Panc1 (cell line): ENCODE measurements around the gene MAGIX. TPM values are rescaled to one million over a fixed set of nuclear protein-coding genes. Genes with fewer than 3 reads are reported as not detected.

Experiments used
- ATAC-seq: fragments of 200-7000 bp; cut with Tn5 transposase; 2 replicates; pipeline ENCODE4 v1.9.1; 2020; ENCODE audit warnings: mild to moderate bottlenecking, moderate library complexity
- BruUV-seq: library from RNA; stranded (reverse); fragments of 400-500 nt; replicated peaks from 2 replicates; lab custom pipeline; 2021; lab: Mats Ljungman, UMichigan
- CTCF ChIA-PET: fragments of 300-600 bp; sonication (Branson Sonifier 250); formaldehyde crosslinking; loops from one replicate; lab custom pipeline; 2022; ENCODE audit warnings: antibody characterized with exemption; lab: Charles Lee
- POLR2A ChIA-PET: fragments of 300-600 bp; sonication (Branson Sonifier 250); formaldehyde crosslinking; loops from one replicate; lab custom pipeline; 2022; ENCODE audit warnings: antibody characterized with exemption; lab: Charles Lee
- DNase-seq: peaks from one replicate; pipeline ENCODE4 v3.0.0-alpha.2; 2010; ENCODE audit warnings: low read depth, low spot score
- H3K27ac ChIP-seq: 2 replicates; pipeline ENCODE4 v1.5.1; 2011; ENCODE audit warnings: mild to moderate bottlenecking, low read length, inconsistent platforms
- H3K27me3 ChIP-seq: fragments of 200-500 bp; sonication (Bioruptor generic); 2 replicates; pipeline ENCODE4 v1.6.0; 2014; ENCODE audit warnings: low read length, inconsistent platforms; ENCODE audit not compliant: control insufficient read depth, insufficient read depth
- H3K36me3 ChIP-seq: fragments of 200-500 bp; sonication (Bioruptor generic); 2 replicates; pipeline ENCODE4 v1.5.1; 2014; ENCODE audit warnings: inconsistent platforms, mild to moderate bottlenecking, low read length, moderate library complexity; ENCODE audit not compliant: control insufficient read depth, insufficient read depth
- H3K4me1 ChIP-seq: 2 replicates; pipeline ENCODE4 v1.5.1; 2011; ENCODE audit warnings: inconsistent platforms, mild to moderate bottlenecking, low read length, moderate library complexity; ENCODE audit not compliant: control insufficient read depth, insufficient read depth
- H3K4me3 ChIP-seq, 2 experiments: 2 replicates each; pipeline ENCODE4 v1.5.1; 2011 to 2012; ENCODE audit warnings: low read depth in 2 of 2, low read length in 2 of 2, mild to moderate bottlenecking in 2 of 2, inconsistent platforms in 1 of 2, moderate library complexity in 1 of 2
- H3K9me3 ChIP-seq: fragments of 200-500 bp; sonication (Bioruptor generic); 2 replicates; pipeline ENCODE4 v1.5.1; 2014; ENCODE audit warnings: low read depth, mild to moderate bottlenecking, inconsistent platforms, low read length, moderate library complexity; ENCODE audit not compliant: control insufficient read depth, insufficient read depth
- POLR2AphosphoS5 ChIP-seq: IDR thresholded peaks from 2 replicates; pipeline ENCODE4 v1.6.1; 2012; ENCODE audit warnings: mild to moderate bottlenecking, low read depth, low read length, moderate library complexity
- SIN3A ChIP-seq: IDR thresholded peaks from 2 replicates; pipeline ENCODE4 v1.6.1; 2012; ENCODE audit warnings: low read depth, mild to moderate bottlenecking, low read length, moderate library complexity, borderline replicate concordance; ENCODE audit not compliant: insufficient read depth
- TCF7L2 ChIP-seq: IDR thresholded peaks from 2 replicates; pipeline ENCODE4 v1.6.1; 2011; ENCODE audit warnings: mild to moderate bottlenecking, low read depth, low read length, inconsistent platforms
- in situ Hi-C: cut with HindIII; loops from 2 replicates; pipeline ENCODE4 v1.10.0; 2016; ENCODE audit warnings: low sequenced_read_pairs, low pct_unique_long_range_greater_than_20kb
- intact Hi-C: fragments of 100-400 bp; cut with micrococcal nuclease; formaldehyde crosslinking; loops from one replicate; pipeline ENCODE4 v1.10.0; 2022; ENCODE audit not compliant: unreplicated experiment
- total RNA-seq: library from RNA; stranded (reverse); gene quantifications from one replicate; pipeline ENCODE4 v1.2.1, GENCODE V29; 2021; ENCODE audit not compliant: unreplicated experiment
- TF ChIP-seq, protein P1 (sequence below): fragments of 450-650 bp; IDR thresholded peaks from 2 replicates; pipeline ENCODE4 v1.5.1; 2017; ENCODE audit warnings: mild to moderate bottlenecking
- TF ChIP-seq, protein P2 (sequence below), 2 experiments: IDR thresholded peaks; 2 replicates each; pipeline ENCODE4 v1.6.1; 2011 to 2012; ENCODE audit warnings: low read depth in 2 of 2, control low read depth in 1 of 2, low read length in 1 of 2, mild to moderate bottlenecking in 1 of 2, moderate library complexity in 1 of 2; ENCODE audit not compliant: insufficient read depth in 1 of 2

MAGIX gene
- total RNA-seq, 1 experiment from 2014 or later: 3.8 TPM

DNA sequence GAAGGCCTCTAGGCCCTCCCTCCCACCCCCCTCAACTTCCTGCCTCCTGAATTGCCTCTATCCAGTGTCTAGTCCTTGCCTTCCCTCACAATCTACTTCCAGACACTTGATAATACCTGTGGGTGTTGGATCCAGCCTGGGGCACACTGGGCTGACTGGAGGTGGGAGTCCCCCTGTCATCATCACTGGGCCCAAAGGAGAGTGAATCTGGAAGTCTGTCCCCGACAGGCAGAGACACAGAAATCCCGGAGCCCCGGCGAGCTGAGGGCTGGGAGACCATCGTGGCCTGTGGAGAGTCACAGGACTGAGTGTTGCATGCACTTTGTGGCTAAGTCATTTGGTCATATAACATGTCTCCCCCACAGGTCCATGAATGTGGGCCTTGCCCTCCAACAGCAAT, 45.8 kb downstream of the MAGIX start:
- no peak overlapping the region for H3K4me3 ChIP-seq
- no TSS peak for BruUV-seq
- H3K9me3 ChIP-seq: no peaks in the 10 kb centered on the region
- TF ChIP-seq, protein P1, sequence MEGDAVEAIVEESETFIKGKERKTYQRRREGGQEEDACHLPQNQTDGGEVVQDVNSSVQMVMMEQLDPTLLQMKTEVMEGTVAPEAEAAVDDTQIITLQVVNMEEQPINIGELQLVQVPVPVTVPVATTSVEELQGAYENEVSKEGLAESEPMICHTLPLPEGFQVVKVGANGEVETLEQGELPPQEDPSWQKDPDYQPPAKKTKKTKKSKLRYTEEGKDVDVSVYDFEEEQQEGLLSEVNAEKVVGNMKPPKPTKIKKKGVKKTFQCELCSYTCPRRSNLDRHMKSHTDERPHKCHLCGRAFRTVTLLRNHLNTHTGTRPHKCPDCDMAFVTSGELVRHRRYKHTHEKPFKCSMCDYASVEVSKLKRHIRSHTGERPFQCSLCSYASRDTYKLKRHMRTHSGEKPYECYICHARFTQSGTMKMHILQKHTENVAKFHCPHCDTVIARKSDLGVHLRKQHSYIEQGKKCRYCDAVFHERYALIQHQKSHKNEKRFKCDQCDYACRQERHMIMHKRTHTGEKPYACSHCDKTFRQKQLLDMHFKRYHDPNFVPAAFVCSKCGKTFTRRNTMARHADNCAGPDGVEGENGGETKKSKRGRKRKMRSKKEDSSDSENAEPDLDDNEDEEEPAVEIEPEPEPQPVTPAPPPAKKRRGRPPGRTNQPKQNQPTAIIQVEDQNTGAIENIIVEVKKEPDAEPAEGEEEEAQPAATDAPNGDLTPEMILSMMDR: no peak
- TF ChIP-seq POLR2AphosphoS5: no peak
- no peak for TF ChIP-seq TCF7L2
- no peak for TF ChIP-seq SIN3A
- TF ChIP-seq, protein P2, sequence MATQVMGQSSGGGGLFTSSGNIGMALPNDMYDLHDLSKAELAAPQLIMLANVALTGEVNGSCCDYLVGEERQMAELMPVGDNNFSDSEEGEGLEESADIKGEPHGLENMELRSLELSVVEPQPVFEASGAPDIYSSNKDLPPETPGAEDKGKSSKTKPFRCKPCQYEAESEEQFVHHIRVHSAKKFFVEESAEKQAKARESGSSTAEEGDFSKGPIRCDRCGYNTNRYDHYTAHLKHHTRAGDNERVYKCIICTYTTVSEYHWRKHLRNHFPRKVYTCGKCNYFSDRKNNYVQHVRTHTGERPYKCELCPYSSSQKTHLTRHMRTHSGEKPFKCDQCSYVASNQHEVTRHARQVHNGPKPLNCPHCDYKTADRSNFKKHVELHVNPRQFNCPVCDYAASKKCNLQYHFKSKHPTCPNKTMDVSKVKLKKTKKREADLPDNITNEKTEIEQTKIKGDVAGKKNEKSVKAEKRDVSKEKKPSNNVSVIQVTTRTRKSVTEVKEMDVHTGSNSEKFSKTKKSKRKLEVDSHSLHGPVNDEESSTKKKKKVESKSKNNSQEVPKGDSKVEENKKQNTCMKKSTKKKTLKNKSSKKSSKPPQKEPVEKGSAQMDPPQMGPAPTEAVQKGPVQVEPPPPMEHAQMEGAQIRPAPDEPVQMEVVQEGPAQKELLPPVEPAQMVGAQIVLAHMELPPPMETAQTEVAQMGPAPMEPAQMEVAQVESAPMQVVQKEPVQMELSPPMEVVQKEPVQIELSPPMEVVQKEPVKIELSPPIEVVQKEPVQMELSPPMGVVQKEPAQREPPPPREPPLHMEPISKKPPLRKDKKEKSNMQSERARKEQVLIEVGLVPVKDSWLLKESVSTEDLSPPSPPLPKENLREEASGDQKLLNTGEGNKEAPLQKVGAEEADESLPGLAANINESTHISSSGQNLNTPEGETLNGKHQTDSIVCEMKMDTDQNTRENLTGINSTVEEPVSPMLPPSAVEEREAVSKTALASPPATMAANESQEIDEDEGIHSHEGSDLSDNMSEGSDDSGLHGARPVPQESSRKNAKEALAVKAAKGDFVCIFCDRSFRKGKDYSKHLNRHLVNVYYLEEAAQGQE (IDR thresholded peaks at IDR 0.05; ENCODE audit: insufficient read depth in 1 of 2, low read depth in 2 of 2, low read length in 1 of 2): no peak
- CTCF ChIA-PET: no interaction called here
- POLR2A ChIA-PET: no interaction called here
- in situ Hi-C loops: no loop called here
- intact Hi-C loops: no loop called here
- DNase-seq (no peak), ATAC-seq (no peak)
- H3K27ac ChIP-seq: no peak overlapping the region
- H3K4me1 ChIP-seq: no peaks in the 10 kb centered on the region
- no peaks in the 10 kb centered on the region for H3K27me3 ChIP-seq
- no peaks in the 10 kb centered on the region for H3K36me3 ChIP-seq

GRCh38 chrX:49209434-49210251, 47.1 kb downstream of the MAGIX start:
- in situ Hi-C loops: no loop called here
- no peak for TF ChIP-seq POLR2AphosphoS5
- no peak for TF ChIP-seq TCF7L2
- TF ChIP-seq SIN3A: no peak
- TF ChIP-seq, protein P1: no peak
- TF ChIP-seq, protein P2 (IDR thresholded peaks at IDR 0.05; ENCODE audit: insufficient read depth in 1 of 2, low read depth in 2 of 2, low read length in 1 of 2): no peak

More at GRCh38 chrX:49209434-49210251, 47.1 kb downstream of the MAGIX start:
- no peaks in the 10 kb centered on the region for H3K36me3 ChIP-seq
- BruUV-seq: no TSS peak
- ChIA-PET POLR2A (interaction anchor here (0.5 kb wide), 1 partner anchor 651 kb away, joined by 3 read pairs; no protein-coding TSS in a partner anchor), CTCF (no interaction called here)
- no peaks in the 10 kb centered on the region for H3K9me3 ChIP-seq
- H3K4me1 ChIP-seq: no peaks in the 10 kb centered on the region
- DNase-seq (no peak), ATAC-seq (no peak)
- H3K27me3 ChIP-seq: no peaks in the 10 kb centered on the region
- no peak overlapping the region for H3K4me3 ChIP-seq
- no peak overlapping the region for H3K27ac ChIP-seq
- intact Hi-C loops: no loop called here
